ENCODE data around the gene GRK4. TPM values are rescaled to one million over a fixed set of nuclear protein-coding genes. Genes with fewer than 3 reads are reported as not detected.

Gene GRK4
- total RNA-seq, 4 donors from 2014 or later: 7.6 to 10.8 (median 9.1) TPM

DNA sequence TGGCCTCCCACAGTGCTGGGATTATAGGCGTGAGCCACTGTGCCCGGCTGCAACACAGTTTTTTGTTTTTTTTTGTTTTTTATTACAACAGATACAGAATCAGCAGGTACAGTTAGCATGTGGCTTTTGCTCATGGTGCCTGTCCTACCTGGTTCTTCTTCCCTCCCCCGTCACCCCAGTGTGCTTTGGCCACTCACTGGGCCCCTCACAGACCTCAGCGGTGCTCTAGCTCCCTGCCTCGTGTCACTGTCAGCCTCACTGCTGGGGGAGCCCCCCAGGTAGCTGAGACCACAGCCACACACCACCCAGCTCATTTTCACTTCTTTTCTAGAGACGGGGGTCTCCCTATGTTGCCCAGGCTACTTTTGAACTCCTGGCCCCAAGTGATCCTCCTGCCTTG, 72.3 kb downstream of the GRK4 start:
- no peaks in the 10 kb centered on the region for H3K9me3 ChIP-seq
- H3K36me3 ChIP-seq: no peaks in the 10 kb centered on the region
- no peak overlapping the region for H3K4me3 ChIP-seq (replicated peaks in 1 of 3)
- peaks cover 7% of the 10 kb centered on the region in 2 donors for H3K4me1 ChIP-seq
- DNase-seq: no peak
- H3K27ac ChIP-seq: no peak overlapping the region
- TF ChIP-seq POLR2A (IDR thresholded peaks at IDR 0.05): no peak
- H3K27me3 ChIP-seq: no peaks in the 10 kb centered on the region
- 89 to 93% methylated on average over 6 of the region's 6 CpGs for WGBS, 2 donors
- intact Hi-C loops (cut with DNase I): loop anchor here (5.0 kb wide), 1 partner anchor 273 kb away; no protein-coding TSS in a partner anchor

DNA sequence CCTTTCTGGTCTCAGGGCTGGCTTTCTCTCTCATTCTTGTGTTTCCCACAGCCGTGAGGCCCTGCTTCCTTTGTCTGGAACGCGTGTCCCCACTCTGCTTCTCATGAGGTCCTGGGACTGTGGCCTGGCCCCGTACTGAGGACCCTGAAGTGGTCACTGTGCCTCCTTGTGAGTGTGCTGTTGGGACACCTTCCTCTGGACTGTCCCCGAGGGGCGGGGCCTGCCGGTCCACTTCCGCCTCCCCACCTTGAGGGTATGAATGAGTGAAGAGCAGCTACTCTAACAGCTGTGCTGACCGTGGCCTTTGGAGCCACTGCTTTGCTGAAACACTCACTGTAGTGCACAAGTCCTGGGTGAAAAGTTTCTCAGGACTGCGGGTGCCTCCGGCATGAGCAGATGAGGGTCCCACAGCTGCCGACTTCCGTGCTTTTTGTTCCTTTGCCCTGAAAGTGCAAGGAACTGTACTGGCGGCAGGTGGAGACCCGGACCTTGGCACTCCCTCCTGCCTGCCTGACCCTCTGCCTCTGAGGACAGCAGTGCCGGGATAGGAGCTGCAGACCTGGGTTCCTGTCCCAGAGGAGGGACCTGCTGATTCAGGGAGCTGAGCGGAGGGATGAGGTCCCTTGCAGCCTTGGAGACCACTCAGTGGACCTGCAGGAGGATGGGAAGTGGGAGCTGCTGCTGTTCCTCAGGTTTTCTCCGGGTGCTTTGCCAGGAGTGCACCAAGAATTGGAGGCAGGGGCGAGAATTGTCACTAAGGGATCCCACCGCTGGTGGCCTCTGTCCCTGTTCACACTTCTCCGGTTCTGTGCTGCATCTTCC, 73.0 kb downstream of the GRK4 start:
- Histone ChIP-seq H3K4me1 (peaks cover 3 to 7% of the 10 kb centered on the region in 2 donors), H3K27ac (no peak overlapping the region), H3K36me3 (no peaks in the 10 kb centered on the region), H3K4me3 (replicated peaks in 1 of 3) (no peak overlapping the region), H3K9me3 (no peaks in the 10 kb centered on the region), H3K27me3 (no peaks in the 10 kb centered on the region)
- no peak for DNase-seq
- intact Hi-C loops (cut with DNase I): loop anchor here (5.0 kb wide), 1 partner anchor 274 kb away; no protein-coding TSS in a partner anchor
- no peak for TF ChIP-seq POLR2A (IDR thresholded peaks at IDR 0.05)
- TF ChIP-seq, protein P1, sequence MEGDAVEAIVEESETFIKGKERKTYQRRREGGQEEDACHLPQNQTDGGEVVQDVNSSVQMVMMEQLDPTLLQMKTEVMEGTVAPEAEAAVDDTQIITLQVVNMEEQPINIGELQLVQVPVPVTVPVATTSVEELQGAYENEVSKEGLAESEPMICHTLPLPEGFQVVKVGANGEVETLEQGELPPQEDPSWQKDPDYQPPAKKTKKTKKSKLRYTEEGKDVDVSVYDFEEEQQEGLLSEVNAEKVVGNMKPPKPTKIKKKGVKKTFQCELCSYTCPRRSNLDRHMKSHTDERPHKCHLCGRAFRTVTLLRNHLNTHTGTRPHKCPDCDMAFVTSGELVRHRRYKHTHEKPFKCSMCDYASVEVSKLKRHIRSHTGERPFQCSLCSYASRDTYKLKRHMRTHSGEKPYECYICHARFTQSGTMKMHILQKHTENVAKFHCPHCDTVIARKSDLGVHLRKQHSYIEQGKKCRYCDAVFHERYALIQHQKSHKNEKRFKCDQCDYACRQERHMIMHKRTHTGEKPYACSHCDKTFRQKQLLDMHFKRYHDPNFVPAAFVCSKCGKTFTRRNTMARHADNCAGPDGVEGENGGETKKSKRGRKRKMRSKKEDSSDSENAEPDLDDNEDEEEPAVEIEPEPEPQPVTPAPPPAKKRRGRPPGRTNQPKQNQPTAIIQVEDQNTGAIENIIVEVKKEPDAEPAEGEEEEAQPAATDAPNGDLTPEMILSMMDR (IDR thresholded peaks at IDR 0.05): no peak
- WGBS, 2 donors: 92 to 94% methylated on average over 17 to 21 of the region's 21 CpGs

DNA sequence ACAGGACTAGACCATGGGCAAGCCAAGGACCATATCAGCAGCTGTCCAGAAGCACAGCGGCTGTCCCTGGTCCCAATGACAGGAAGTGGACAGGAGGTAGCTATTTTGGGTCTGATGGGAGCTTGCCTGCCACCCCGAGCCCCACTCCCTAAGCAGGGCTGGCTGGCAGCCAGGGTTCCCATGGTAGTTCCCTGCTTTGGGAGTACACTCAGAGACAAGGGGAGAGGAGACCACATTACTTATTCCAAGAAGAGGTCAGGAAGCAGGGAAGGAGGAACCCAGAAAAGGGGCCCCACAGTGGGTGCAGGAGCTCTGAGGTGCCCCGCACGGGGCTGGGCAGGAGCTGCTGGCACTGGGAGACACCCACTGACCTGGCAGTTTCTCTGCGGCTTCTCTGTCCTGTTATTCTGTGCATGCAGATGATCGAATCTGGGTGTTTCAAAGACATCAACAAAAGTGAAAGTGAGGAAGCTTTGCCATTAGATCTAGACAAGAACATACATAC, 74.6 kb downstream of the GRK4 start:
- H3K27me3 ChIP-seq: no peaks in the 10 kb centered on the region
- no peaks in the 10 kb centered on the region for H3K9me3 ChIP-seq
- TF ChIP-seq, protein P1 (IDR thresholded peaks at IDR 0.05): no peak
- TF ChIP-seq POLR2A (IDR thresholded peaks at IDR 0.05): no peak
- intact Hi-C loops (cut with DNase I): loop anchor here (5.0 kb wide), 1 partner anchor 276 kb away; no protein-coding TSS in a partner anchor
- no peak overlapping the region for H3K27ac ChIP-seq
- peaks cover 4 to 7% of the 10 kb centered on the region in 2 donors for H3K4me1 ChIP-seq
- DNase-seq: peak in 1 of 2 donors; percentile 20
- no peaks in the 10 kb centered on the region for H3K36me3 ChIP-seq
- H3K4me3 ChIP-seq (replicated peaks in 1 of 3): no peak overlapping the region
- 37 to 38% methylated on average over 6 of the region's 6 CpGs for WGBS, 2 donors

DNA sequence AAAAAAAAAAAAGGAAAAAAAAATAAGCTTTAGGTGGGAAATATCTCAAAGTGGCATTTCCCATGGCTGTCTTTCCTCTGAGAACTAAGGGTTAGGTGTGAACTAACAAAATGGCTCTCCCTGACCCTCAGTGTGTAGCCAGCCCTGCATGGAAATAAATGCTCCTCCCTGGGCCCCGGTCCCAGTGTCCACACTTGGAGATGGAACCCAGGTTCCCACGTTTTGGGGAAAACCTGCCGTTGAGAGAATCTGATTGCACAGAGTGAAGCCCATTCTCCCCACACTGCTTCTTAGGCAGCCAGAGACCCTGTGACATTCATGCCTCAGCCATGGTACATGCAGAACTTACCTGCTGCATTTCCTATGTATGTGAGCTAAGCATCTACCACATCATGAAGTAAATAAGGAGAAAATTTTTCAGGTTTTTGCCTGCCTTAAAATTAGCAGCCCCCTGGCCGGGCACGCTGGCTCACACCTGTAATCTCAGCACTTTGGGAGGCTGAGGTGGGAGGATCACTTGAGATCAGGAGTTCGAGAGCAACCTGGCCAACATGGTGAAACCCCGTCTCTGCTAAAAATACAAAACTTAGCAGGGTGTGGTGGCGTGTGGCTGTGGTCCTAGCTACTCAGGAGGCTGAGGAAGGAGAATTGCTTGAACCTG, 76.5 kb downstream of the GRK4 start:
- intact Hi-C loops (cut with DNase I): loop anchor here (5.0 kb wide), 1 partner anchor 278 kb away; no protein-coding TSS in a partner anchor
- Histone ChIP-seq H3K36me3 (no peaks in the 10 kb centered on the region), H3K27ac (no peak overlapping the region), H3K4me1 (peaks cover 4 to 7% of the 10 kb centered on the region in 2 donors), H3K4me3 (replicated peaks in 1 of 3) (no peak overlapping the region), H3K27me3 (no peaks in the 10 kb centered on the region), H3K9me3 (no peaks in the 10 kb centered on the region)
- no peak for DNase-seq
- WGBS, 2 donors: 86 to 92% methylated on average over 8 of the region's 8 CpGs
- TF ChIP-seq POLR2A (IDR thresholded peaks at IDR 0.05): no peak
- TF ChIP-seq, protein P1 (IDR thresholded peaks at IDR 0.05): no peak

DNA sequence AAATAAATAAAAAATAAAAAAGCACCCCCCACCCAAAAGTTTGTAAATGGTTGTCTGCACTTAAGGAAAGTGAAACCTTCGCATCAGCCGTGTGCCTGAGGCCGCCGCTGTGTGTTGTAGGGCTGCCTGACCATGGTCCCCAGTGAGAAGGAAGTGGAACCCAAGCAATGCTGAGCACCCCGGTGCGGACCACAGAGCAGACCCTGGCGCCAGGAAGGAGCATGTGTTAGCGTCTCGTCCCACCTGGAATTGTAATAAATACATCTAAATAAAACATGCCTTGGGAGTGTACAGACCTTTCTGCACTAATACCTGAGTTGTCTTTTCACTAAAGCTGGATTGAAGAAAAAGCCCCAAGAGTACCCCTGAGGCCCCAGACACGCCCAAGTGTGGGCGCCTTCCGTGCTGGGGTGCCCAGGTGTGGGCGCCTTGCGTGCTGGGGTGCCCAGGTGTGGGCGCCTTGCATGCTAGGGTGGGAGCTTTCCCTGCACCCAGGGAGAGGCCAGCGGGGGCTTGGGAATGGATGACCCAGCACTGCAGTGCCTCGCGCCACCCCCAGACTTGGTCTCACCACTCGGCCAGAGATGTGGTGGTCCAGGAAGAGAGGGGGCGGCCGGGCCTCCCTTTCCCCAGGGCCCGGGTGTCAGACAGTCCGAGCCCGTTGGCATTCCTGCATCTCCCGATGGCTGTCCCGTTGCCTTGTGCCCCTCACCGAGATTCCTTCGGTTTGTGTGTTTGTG, 77.3 kb downstream of the GRK4 start:
- no peak for DNase-seq
- intact Hi-C loops (cut with DNase I): no loop called here
- peak overlapping the region in 1 of 3 donors; percentile 31 for H3K4me3 ChIP-seq (replicated peaks in 1 of 3)
- TF ChIP-seq, protein P1 (IDR thresholded peaks at IDR 0.05): no peak
- no peak for TF ChIP-seq POLR2A (IDR thresholded peaks at IDR 0.05)
- no peaks in the 10 kb centered on the region for H3K27me3 ChIP-seq
- no peak overlapping the region for H3K27ac ChIP-seq
- H3K4me1 ChIP-seq: peaks cover 4 to 7% of the 10 kb centered on the region in 2 donors
- 89 to 92% methylated on average over 22 to 28 of the region's 28 CpGs for WGBS, 2 donors
- H3K36me3 ChIP-seq: no peaks in the 10 kb centered on the region
- H3K9me3 ChIP-seq: no peaks in the 10 kb centered on the region
